NCI-H146 (cell line): ENCODE data around the gene AEN.

Experiments used
- DNase-seq: peaks from one replicate; lab custom pipeline; 2025; lab: John Stamatoyannopoulos, UW

Gene AEN

DNA sequence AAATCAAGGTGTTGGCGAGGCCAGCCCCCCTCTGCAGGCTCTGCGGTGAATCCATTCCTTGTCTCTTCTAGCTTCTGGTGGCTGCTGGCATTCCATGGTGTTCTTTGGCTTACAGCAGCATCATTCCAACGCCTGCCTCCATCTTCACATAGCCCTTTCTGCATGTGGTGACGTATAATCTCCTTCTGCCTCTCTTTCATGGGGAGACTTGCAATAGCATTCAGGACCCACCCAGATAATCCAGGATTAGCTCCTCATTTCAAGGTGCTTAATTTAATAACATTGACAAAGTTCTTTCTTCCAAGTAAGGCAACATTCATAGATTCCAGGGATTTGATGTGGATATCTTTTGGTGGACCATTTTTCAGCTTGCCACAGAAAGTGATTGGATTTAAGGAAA lies 53.5 kb downstream of the AEN start:
- no peak for DNase-seq

DNA sequence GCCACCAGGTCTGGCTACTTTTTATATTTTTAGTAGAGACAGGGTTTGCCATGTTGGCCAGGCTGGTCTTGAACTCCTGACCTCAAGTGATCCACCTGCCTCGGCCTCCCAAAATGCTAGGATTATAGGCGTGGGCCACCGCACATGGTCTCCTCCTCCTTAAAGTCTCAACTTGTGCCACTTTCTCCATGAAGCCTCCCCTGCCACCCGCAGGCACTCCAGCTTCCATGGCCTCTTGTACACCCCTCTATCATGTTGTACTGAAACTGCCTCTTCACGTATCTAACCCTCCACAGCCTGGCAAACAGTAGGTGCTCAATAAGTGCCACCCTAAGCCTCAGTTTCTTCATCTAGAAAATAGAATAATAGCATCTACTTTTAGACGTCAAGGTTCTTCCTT lies 57.6 kb downstream of the AEN start:
- DNase-seq = no peak

DNA sequence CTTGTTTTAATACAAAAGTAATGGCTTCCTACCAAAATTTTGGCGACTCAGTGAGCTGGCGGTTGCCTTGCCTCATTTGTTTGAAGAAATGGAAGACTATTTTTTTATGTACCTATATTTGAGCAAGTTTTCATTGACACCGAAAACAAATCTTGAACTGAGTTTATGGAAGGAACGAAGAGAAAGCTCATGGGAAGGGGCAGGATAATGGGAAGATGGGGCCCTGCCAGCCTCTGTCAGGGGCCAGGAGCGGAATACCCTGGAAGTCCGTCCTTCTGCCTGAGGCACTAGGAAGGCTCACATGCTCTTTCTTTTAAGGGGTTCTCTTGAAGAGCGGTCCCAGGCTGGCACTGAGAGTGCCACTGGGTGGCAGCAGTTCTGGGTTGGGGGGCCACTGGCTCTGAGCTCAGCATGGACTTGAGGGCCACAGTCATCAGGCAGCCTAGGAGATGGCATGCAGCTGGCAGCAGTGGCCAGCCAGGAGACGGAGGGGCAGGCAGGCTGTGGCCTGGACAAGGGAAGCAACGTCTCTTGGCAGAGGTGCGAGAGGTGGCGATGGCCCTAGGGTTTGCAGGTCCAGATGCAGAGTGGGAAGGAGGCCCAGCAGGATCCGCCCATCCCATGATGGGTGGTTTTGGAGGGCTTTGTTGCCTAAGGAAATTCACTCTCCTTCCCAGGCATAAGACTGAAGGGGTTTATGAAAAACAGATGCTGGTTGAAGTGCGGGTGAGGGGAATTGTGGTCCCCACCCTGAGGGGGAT lies 59.3 kb downstream of the AEN start:
- DNase-seq = no peak

DNA sequence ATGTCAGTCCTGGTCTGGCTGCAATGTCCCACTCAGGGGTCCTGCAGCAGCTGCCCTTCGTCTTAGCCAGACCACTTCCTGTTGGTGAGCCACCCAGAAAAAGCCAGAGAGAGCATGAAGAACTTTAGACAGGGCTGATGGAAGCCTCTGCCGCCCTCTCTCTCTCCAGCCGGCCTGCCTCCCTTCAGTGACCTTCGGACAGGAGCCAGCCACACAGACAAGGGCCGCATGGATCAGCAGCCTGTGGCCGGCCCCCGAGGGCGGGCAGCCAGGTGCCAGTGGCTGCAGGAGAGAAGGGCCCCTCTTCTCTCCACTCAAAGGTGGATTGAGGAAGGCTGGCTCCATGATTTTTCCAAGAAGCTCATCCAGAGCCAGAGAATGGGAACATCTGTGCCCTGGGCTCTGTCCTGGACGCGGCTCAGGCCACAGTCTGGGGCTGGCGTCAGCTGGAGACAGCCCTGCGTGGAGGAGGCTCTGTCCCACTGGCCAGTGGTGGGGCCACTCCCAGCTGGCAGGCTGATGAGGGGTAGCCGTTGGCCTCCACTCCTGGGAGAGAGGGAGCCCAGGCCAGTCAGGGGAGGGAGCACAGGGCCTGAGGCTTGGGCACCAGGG lies 60.6 kb downstream of the AEN start:
- no peak for DNase-seq
